ENCODE data around the gene PANX2. TPM values are rescaled to one million over a fixed set of nuclear protein-coding genes. Genes with fewer than 3 reads are reported as not detected.

PANX2 gene
- total RNA-seq, 4 donors from 2014 or later, result 1.3 to 1.8 (median 1.6) TPM

DNA sequence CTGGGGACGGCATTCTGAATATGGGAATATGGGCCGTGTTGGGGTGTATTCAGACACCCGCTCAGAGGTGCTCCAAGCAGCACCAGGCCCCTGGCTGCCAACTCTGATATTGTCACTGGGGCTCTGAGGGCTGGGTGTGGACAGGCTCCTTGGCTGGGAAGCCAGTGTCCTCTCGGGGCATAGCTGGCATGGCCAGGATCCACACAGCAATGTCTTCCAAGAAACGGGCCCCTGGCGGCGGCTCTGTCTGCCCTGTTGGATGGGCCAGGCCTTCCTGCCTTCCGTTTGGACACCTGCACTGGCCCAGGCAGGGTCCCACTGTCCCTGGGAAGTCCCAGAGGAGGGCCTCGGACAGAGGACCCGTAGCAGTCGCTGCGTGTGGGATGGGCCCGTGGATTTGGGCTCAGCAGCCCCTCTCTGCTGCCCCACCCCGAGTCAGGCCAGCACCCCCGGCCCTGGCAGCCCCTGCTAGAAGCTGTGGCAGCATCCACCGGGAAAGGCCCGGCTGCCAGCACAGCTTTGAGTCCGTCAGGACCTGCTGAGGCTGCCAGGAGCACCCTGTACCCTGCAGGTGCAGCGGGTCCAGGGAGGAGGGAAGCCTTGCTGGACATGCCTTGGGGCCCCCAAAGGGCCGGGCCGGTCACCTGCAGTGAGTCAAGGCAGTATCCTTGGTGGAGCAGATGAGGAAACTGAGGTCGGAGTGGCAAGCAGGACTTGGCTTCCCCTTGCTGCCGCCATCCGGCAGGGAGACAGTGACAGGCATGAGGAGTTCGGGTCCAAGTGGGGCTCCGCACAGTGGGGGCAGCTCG is 4.1 kb downstream of the PANX2 start:
- ATAC-seq (ENCODE audit: low FRiP score) (no peak), DNase-seq (ENCODE audit: low spot score) (no peak)
- TF ChIP-seq, protein P1, sequence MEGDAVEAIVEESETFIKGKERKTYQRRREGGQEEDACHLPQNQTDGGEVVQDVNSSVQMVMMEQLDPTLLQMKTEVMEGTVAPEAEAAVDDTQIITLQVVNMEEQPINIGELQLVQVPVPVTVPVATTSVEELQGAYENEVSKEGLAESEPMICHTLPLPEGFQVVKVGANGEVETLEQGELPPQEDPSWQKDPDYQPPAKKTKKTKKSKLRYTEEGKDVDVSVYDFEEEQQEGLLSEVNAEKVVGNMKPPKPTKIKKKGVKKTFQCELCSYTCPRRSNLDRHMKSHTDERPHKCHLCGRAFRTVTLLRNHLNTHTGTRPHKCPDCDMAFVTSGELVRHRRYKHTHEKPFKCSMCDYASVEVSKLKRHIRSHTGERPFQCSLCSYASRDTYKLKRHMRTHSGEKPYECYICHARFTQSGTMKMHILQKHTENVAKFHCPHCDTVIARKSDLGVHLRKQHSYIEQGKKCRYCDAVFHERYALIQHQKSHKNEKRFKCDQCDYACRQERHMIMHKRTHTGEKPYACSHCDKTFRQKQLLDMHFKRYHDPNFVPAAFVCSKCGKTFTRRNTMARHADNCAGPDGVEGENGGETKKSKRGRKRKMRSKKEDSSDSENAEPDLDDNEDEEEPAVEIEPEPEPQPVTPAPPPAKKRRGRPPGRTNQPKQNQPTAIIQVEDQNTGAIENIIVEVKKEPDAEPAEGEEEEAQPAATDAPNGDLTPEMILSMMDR (IDR thresholded peaks at IDR 0.05), result no peak

DNA sequence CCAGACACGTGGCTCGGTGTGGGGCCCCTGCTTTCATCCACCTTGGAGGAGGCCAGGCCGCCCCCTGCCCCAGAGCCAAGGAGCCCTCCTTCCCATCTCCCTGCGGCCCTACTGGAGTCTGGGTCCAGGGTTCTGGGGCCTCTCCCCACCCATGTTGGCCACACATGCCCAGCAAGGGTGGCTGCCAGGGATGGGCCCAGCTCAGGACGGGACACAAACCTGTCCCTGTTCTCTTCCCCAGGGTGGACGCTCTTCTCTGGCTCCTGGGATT is 4.6 kb downstream of the PANX2 start:
- TF ChIP-seq, protein P1 (IDR thresholded peaks at IDR 0.05), result no peak
- DNase-seq (ENCODE audit: low spot score) (no peak), ATAC-seq (ENCODE audit: low FRiP score) (no peak)

DNA sequence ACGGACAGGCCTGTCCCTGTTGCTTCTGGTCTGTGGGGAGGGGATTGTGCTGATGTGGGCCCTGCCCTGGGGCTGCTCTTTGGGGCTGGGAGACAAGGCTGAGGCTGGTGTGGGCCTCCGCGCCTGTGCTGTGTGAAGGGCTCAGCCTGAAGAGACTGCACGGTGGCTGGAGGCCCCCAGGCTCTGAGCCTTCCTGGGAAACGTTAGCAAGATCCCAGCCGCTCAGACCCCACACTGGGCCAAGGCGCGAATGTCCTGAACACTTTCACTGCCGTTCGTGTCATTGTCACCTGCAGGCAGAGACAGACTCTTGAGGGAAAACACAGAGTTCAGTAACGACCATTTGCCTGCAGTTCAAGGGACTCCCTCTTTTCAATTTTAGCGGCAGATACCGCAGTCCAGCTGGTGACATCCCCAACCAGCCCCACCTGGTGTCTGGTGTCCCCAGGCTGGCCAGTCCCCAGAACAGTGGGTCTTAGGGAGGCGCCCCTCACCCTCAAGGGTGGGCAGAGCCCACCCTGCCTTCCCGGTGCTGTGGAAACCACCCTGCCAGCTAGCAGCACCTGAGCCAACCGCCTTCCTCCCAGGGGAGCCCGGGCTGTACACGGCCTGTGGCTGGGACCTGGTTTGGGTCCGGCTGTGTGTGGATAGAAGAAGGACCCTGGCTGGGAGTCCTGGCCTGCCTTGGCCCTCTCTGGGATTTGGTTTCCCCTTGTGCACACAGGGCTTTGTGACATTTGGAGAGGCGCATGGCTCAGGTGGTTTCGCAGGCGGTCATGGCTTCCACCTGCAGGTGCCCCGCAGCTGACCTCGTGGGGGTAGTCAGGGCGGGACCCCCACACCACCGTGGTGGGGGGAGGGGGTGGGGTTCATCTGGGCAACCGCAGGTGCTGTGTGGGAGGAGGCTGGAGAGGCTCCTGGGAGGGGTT is 5.7 kb downstream of the PANX2 start:
- ATAC-seq (ENCODE audit: low FRiP score), result no peak
- no peak for DNase-seq (ENCODE audit: low spot score)
- TF ChIP-seq, protein P1 (IDR thresholded peaks at IDR 0.05), result no peak

DNA sequence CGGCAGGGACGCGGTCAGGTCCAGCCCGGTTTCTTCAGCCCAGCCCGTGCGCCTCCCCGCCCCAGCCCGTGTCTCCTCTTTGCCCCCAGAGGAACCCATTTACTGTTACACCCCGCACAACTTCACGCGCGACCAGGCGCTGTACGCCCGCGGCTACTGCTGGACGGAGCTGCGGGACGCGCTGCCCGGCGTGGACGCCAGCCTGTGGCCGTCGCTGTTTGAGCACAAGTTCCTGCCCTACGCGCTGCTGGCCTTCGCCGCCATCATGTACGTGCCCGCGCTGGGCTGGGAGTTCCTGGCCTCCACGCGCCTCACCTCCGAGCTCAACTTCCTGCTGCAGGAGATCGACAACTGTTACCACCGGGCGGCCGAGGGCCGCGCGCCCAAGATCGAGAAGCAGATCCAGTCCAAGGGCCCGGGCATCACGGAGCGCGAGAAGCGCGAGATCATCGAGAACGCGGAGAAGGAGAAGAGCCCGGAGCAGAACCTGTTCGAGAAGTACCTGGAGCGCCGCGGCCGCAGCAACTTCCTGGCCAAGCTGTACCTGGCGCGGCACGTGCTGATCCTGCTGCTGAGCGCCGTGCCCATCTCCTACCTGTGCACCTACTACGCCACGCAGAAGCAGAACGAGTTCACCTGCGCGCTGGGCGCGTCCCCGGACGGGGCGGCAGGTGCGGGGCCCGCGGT is 6.5 kb downstream of the PANX2 start:
- DNase-seq (ENCODE audit: low spot score) (no peak), ATAC-seq (ENCODE audit: low FRiP score) (no peak)
- TF ChIP-seq, protein P1 (IDR thresholded peaks at IDR 0.05), result no peak

DNA sequence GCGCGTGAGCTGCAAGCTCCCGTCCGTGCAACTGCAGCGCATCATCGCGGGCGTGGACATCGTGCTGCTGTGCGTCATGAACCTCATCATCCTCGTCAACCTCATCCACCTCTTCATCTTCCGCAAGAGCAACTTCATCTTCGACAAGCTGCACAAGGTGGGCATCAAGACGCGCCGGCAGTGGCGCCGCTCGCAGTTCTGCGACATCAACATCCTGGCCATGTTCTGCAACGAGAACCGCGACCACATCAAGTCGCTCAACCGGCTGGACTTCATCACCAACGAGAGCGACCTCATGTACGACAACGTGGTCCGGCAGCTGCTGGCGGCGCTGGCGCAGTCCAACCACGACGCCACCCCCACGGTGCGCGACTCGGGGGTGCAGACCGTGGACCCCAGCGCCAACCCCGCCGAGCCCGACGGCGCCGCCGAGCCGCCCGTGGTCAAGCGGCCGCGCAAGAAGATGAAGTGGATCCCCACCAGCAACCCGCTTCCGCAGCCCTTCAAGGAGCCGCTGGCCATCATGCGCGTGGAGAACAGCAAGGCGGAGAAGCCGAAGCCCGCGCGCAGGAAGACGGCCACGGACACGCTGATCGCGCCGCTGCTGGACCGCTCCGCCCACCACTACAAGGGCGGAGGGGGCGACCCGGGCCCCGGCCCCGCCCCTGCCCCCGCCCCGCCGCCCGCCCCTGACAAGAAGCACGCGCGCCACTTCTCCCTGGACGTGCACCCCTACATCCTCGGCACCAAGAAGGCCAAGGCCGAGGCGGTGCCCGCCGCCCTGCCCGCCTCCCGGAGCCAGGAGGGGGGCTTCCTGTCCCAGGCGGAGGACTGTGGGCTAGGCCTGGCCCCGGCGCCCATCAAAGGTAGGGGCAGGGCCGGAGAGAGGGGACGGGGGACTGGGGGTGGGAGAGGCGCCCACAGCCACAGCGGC is 7.3 kb downstream of the PANX2 start:
- DNase-seq (ENCODE audit: low spot score) (no peak), ATAC-seq (ENCODE audit: low FRiP score) (no peak)
- TF ChIP-seq, protein P1 (IDR thresholded peaks at IDR 0.05), result no peak

DNA sequence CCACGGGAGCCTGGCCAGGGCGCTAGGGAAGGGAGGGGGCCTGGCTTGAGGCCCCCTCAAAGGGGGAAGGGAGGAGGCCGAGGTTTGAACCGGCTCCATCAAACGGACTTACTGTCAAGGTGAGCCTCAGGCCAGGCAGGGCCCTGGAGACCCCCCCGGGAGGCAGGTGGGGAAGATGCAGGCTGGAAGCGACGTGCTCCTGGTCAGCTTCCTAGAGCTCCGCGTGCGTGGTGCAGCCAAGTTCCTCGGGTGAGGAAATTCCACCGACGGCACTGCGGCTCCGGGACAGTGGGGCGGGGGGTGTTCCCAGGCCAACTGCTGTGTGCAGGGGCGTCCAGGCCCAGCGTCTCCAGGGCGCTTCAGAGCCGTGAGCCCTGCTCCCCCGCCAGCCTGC is 7.9 kb downstream of the PANX2 start:
- TF ChIP-seq, protein P1 (IDR thresholded peaks at IDR 0.05), result no peak
- DNase-seq (ENCODE audit: low spot score) (no peak), ATAC-seq (ENCODE audit: low FRiP score) (no peak)
